GM12873 (cell line): ENCODE measurements around the gene KCNMA1.

Source experiments
- TF ChIP-seq, protein P1 (sequence below): IDR thresholded peaks from 2 replicates; pipeline ENCODE4 v1.5.1; 2012; ENCODE audit warnings: low read depth, mild to moderate bottlenecking, moderate library complexity, low read length, control low read depth; ENCODE audit not compliant: insufficient read depth; ENCODE audit errors: missing control alignments

Gene KCNMA1

DNA sequence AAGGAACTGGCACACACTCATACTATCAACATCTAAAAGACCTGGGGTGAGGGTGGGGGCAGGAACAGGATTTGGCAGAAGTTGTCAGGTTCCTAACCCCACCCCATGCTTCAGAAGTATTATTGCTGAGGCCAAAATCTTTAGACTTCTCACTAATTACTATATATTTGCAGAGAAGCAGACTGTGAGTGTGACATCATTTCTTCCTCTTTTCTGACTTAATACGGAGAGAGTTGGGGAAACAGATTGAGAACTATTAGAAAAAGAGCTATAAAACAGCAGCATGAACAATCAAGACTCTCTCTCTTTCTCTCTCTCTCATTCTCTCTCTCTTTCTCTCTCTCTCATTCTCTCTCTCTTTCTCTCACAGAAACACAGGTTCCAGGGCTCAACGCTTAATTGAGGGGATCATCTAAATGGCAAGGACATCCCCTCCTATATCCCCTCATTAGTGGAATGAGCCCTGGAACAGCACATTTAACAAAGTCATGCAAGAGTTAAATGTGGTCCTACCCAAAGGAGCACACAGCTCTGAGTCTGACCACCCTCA is 94.8 kb downstream of the KCNMA1 start:
- TF ChIP-seq, protein P1, sequence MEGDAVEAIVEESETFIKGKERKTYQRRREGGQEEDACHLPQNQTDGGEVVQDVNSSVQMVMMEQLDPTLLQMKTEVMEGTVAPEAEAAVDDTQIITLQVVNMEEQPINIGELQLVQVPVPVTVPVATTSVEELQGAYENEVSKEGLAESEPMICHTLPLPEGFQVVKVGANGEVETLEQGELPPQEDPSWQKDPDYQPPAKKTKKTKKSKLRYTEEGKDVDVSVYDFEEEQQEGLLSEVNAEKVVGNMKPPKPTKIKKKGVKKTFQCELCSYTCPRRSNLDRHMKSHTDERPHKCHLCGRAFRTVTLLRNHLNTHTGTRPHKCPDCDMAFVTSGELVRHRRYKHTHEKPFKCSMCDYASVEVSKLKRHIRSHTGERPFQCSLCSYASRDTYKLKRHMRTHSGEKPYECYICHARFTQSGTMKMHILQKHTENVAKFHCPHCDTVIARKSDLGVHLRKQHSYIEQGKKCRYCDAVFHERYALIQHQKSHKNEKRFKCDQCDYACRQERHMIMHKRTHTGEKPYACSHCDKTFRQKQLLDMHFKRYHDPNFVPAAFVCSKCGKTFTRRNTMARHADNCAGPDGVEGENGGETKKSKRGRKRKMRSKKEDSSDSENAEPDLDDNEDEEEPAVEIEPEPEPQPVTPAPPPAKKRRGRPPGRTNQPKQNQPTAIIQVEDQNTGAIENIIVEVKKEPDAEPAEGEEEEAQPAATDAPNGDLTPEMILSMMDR, result no peak

DNA sequence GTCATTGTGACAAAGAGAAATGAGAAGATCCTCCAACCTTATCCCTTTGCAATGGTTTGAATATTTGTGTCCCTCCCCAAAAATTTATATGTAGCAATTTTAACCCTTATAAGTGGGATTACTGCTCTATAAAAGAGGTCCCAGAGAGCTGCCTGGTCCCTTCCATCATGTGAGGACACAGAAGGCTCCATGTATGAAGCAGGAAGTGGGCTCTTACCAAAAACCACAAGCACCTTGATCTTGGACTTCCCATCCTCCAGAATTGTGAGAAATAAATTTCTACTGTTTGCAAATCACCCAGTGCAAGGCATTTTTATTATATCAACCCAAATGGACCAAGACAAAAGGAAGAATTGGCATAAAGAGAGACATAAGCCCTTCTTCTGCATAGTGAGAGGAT is 95.7 kb downstream of the KCNMA1 start:
- TF ChIP-seq, protein P1, result no peak

DNA sequence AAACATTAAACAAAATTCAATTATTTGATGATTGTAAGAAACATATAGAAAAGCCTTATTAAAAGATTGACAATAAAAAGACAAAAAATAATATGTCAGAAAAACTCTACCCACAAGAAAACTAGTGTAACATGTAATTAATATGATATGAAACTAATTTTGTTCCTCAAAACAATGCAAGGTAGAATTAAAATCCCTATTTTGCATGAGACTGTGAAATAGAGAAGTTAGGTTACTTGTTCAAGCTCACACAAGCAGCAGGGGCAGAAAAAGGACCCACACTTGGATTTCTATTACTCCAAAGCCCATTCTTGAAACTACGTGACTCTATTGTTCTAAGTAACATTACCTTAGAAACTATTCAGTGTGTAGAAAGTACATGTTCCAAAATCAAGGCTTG is 96.4 kb downstream of the KCNMA1 start:
- TF ChIP-seq, protein P1, result no peak

DNA sequence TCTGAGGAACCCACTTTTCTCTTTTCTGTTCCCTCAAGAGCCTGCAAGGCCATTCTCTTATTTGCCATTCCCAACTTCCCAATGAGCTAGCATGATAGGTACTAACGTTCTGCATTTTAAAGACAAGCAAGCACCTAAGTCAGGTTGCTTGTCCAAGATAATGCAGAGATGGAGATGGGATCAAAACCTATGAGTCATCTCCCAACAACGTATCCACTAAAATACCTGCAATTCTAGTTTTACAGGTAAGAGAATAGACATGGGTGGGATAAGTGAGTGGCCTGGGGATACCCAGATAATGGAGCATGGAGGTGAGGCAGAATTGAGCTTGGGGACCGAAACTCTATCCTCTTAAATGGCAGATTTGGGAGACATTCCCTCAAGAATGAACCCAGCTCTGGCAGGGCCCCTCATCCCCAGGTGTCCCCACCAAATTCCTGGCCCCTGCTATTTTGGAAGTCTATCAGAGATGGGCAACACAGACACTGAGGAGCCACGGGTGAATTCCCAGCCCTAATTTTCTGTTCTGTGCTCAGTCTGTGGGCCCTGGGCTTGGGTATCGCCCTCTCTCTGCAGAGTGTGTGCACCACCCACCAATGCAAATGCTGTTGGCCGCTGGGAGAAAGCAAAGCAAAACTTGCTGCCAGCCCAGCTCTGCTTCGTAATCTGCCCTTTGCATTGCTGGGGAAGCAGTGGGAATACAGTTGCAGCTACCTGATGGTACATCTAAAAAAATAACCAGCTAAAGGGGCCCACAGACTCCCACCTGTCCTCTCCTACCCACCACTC is 98.3 kb downstream of the KCNMA1 start:
- TF ChIP-seq, protein P1, result no peak

DNA sequence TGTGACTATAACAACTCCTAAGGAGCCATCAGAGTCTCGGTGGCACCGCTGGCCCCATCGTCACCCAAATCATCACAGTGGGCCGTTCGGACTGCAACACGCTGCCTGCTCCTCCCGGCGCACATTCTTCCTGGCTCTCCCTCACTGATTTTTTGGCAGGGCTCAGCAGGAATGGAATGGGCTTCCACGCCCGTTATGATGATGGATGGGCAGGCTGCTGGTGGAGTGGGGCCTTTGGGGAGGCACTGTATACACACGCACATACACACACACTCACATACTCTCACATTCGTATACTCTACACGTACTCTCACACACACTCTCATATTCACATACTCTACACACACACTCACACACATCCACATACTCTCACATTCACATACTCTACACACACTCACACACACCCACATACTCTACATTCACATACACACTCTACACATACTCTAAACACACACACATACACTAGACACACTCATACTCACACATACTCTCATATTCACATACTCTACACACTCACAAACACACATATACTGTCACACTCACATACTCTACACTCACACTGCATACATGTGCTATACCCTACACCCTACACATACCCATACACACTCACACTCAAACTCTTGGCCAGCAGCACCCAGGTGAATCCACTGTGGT is 99.8 kb downstream of the KCNMA1 start:
- TF ChIP-seq, protein P1, result no peak

DNA sequence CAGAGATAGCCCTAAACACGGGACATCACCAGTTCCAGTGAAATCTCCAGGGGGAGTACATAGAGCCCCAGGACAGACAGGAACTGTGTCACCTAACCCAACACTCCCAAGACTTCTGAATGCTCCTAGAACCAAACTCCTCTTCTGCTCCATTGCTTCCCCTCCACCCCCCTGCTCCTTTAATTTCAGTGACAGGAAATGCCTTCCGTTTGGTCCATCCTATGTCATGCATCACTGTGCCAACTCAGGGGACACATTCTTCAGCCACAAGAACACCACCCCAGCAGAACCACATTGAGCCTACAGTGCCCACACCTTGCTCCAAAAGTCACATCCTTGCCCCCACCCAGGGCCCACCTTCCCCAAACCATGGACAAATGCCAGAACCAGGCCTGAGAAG is 100.5 kb downstream of the KCNMA1 start:
- TF ChIP-seq, protein P1, result no peak

DNA sequence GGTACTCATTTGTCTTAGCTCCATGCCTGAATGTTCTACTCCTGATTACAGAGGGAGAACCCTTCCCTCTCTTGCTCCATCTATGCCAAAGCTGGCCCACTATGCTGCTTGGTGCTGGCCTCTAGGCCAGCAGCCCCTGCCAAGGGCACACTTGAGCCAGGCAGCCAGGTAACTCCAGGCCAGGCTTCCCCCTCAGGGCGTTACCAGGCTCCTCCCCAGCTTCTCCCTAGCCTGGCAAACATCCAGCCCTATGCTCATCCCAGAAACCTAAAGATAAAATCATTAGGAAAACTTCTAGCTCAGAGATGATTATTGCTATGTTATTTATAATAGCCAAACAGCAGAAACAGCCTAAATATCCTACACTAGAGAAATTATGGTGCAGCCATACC is 103.7 kb downstream of the KCNMA1 start:
- TF ChIP-seq, protein P1, result no peak
